NCI-H2029 treated with DMSO at 0.1 percent for 48 hours (cell line): ENCODE results near the gene ARID5B.

Experiments used
- DNase-seq: peaks from one replicate; lab custom pipeline; 2025; lab: John Stamatoyannopoulos, UW

Gene ARID5B

GRCh38 chr10:62075912-62076311 is 174.4 kb downstream of the ARID5B start:
- peak; percentile 73 for DNase-seq

GRCh38 chr10:62076891-62077290 is 175.4 kb downstream of the ARID5B start:
- DNase-seq, result no peak

- no peak for DNase-seq
Measured at GRCh38 chr10:62077330-62078015, 176.0 kb downstream of the ARID5B start.

GRCh38 chr10:62079885-62080559 is 178.5 kb downstream of the ARID5B start:
- no peak for DNase-seq

- DNase-seq, result no peak
Measured at GRCh38 chr10:62080905-62081304, 179.4 kb downstream of the ARID5B start.

- no peak for DNase-seq
Measured at GRCh38 chr10:62081341-62082270, 180.1 kb downstream of the ARID5B start.

GRCh38 chr10:62082271-62082656 is 180.8 kb downstream of the ARID5B start:
- DNase-seq, result no peak

GRCh38 chr10:62082729-62083411 is 181.4 kb downstream of the ARID5B start:
- DNase-seq, result no peak

- peak; percentile 6 for DNase-seq
Measured at GRCh38 chr10:62083412-62084267, 182.1 kb downstream of the ARID5B start.

GRCh38 chr10:62084451-62084850 is 183.0 kb downstream of the ARID5B start:
- DNase-seq, result no peak

- no peak for DNase-seq
Measured at GRCh38 chr10:62085404-62085803, 183.9 kb downstream of the ARID5B start.

GRCh38 chr10:62085821-62086220 is 184.3 kb downstream of the ARID5B start:
- no peak for DNase-seq

- no peak for DNase-seq
Measured at GRCh38 chr10:62087329-62087728, 185.8 kb downstream of the ARID5B start.

- DNase-seq, result no peak
Measured at GRCh38 chr10:62088786-62089185, 187.3 kb downstream of the ARID5B start.

- no peak for DNase-seq
Measured at GRCh38 chr10:62092301-62093030, 191.0 kb downstream of the ARID5B start.

GRCh38 chr10:62093863-62094291 is 192.4 kb downstream of the ARID5B start:
- no peak for DNase-seq

GRCh38 chr10:62095181-62096122 is 194.0 kb downstream of the ARID5B start:
- DNase-seq, result peak; percentile 9

GRCh38 chr10:62096256-62096933 is 194.9 kb downstream of the ARID5B start:
- no peak for DNase-seq
